Psoas muscle (tissue), 8 donors: ENCODE results near the gene ATP1B1. TPM values are rescaled to one million over a fixed set of nuclear protein-coding genes. Genes with fewer than 3 reads are reported as not detected.

Source experiments
- ATAC-seq, 4 donors: fragments of 200-7000 bp; cut with Tn5 transposase; one replicate each; pipeline ENCODE4 v1.9.1; 2020; ENCODE audit warnings: moderate library complexity in 3 of 4, mild to moderate bottlenecking in 2 of 4
- DNase-seq, 2 donors: peaks; one replicate each; pipeline ENCODE4 v3.0.0-alpha.2; 2020
- H3K27ac ChIP-seq: fragments of 200-600 bp; one replicate; pipeline ENCODE4 v1.8.0; 2022
- H3K27me3 ChIP-seq, 3 donors: fragments of 200-600 bp in 1 of 3; one replicate each; pipeline versions ENCODE4 v1.6.1 to v1.8.0; 2013 to 2022; ENCODE audit warnings: low read length in 2 of 3, mild to moderate bottlenecking in 2 of 3, moderate library complexity in 1 of 3; ENCODE audit not compliant: insufficient read depth in 3 of 3
- H3K36me3 ChIP-seq, 2 donors: fragments of 200-600 bp in 1 of 2; one replicate each; pipeline versions ENCODE4 v1.6.1 to v1.8.0; 2013 to 2022; ENCODE audit warnings: low read depth in 1 of 2, mild to moderate bottlenecking in 1 of 2, moderate library complexity in 1 of 2; ENCODE audit not compliant: insufficient read depth in 1 of 2
- H3K4me1 ChIP-seq: fragments of 200-600 bp; one replicate; pipeline ENCODE4 v1.8.0; 2022
- H3K4me3 ChIP-seq: fragments of 200-600 bp; one replicate; pipeline ENCODE4 v1.8.0; 2022; ENCODE audit warnings: mild to moderate bottlenecking
- H3K9me3 ChIP-seq: fragments of 200-600 bp; one replicate; pipeline ENCODE4 v1.8.0; 2022
- WGBS, 3 donors: extraction: QIAGEN DNeasy Blood & Tissue Kit; methylation state at CpG; one replicate each; pipeline versions ENCODE4 v1.1.6 to v1.1.7; 2013; 5-methylcytosine and 5-hydroxymethylcytosine counted together
- intact Hi-C, 2 donors: fragments of 100-400 bp; cut with DNase I; formaldehyde crosslinking; loops; one replicate each; pipeline versions ENCODE4 v1.11.0 to v1.14.2; 2022
- polyA plus RNA-seq, 3 donors: library from polyadenylated mRNA; stranded (reverse); fragments of 200-250 nt; gene quantifications; one replicate each; pipeline ENCODE4 v1.2.3, GENCODE V29; 2013
- total RNA-seq, 4 donors: library from RNA; stranded (reverse); fragmentation: NEBNext Ultra II Directional in 2 of 4; extraction: Animal tissue kit (Norgen Biotek cat#: 25700) in 2 of 4; gene quantifications; one replicate each; pipeline versions ENCODE4 v1.2.1 to v1.2.4, GENCODE V29; 2021 to 2023
- TF ChIP-seq, protein P1 (sequence below): fragments of 200-600 bp; IDR thresholded peaks from one replicate; pipeline ENCODE4 v1.8.0; 2022; ENCODE audit warnings: antibody characterized with exemption
- donor health status: healthy with polysubstance abuse.
- donor health status: DM: no; HTN: no; CAD: no; lungs with moderate emphysema.
- donor health status: Bipolar disorder and iron deficiency.
- donor health status: healthy.
- donor health status: DM: yes; HTN: yes; CAD: no.
- donor health status: DM: no; HTN: no; CAD: no.
- donor health status: DM: no; HTN: no; CAD: no.
- donor health status: DM: yes; HTN: yes; CAD: no.

The ATP1B1 gene
- total and polyA plus RNA-seq, 7 donors = 176 to 1,098 (median 290) TPM

GRCh38 chr1:169062152-169062551 lies 44.3 kb upstream of the ATP1B1 start:
- ATAC-seq (no peak), DNase-seq (no peak)
- Histone ChIP-seq H3K27me3 (no peaks in the 10 kb centered on the region), H3K9me3 (peaks cover 7% of the 10 kb centered on the region), H3K36me3 (no peaks in the 10 kb centered on the region), H3K4me1 (peaks cover 8% of the 10 kb centered on the region), H3K27ac (no peak overlapping the region), H3K4me3 (no peak overlapping the region)
- TF ChIP-seq, protein P1, sequence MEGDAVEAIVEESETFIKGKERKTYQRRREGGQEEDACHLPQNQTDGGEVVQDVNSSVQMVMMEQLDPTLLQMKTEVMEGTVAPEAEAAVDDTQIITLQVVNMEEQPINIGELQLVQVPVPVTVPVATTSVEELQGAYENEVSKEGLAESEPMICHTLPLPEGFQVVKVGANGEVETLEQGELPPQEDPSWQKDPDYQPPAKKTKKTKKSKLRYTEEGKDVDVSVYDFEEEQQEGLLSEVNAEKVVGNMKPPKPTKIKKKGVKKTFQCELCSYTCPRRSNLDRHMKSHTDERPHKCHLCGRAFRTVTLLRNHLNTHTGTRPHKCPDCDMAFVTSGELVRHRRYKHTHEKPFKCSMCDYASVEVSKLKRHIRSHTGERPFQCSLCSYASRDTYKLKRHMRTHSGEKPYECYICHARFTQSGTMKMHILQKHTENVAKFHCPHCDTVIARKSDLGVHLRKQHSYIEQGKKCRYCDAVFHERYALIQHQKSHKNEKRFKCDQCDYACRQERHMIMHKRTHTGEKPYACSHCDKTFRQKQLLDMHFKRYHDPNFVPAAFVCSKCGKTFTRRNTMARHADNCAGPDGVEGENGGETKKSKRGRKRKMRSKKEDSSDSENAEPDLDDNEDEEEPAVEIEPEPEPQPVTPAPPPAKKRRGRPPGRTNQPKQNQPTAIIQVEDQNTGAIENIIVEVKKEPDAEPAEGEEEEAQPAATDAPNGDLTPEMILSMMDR = no peak
- intact Hi-C loops = no loop called here

DNA sequence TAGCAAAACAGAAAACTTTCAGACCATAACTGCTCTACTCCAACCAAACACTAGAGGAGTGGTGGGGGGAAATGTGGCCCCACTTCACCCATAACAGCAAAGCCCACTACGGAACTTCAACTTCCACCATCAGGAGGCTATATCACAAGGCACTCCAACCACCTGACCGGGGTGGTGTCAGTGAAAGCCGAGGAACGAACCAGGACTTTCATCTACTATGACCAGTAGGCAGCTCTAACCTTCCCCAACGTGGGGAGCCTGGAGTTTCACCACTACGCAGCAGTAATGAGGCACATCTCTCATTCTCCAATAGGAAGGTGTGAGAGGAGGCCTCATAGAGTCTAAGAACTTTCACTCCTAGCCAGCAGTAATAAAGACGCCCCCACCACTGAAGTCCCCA lies 42.4 kb upstream of the ATP1B1 start:
- peaks cover 8% of the 10 kb centered on the region for H3K4me1 ChIP-seq

DNA sequence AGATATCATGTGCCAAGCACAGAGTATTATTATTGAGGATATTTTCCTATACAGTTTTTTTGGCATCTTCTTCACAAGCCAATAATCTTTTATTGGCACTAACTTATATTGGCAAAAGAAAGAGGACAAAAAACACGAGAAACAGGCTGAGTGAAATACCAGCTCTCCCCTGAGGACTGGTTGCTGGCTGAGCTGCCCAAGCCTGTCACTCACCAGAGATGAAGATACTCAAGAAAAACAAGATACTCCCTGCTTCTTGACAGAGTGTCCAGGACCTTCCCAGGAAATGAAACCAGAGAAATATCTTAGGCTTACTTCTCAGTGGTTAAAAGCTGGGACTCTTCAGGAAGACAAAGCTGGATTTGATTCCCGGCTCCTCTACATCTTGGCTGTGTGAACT lies 35.9 kb upstream of the ATP1B1 start:
- intact Hi-C loops = no loop called here
- DNase-seq = no peak
- H3K9me3 ChIP-seq = peaks cover 7% of the 10 kb centered on the region
- no peaks in the 10 kb centered on the region for H3K36me3 ChIP-seq
- no peak overlapping the region for H3K4me3 ChIP-seq
- TF ChIP-seq, protein P1 = no peak
- ATAC-seq = no peak
- H3K27me3 ChIP-seq = no peaks in the 10 kb centered on the region
- WGBS, 3 donors = 31 to 58% (median 34%) methylated on average over 2 of the region's 2 CpGs
- H3K4me1 ChIP-seq = no peaks in the 10 kb centered on the region
- no peak overlapping the region for H3K27ac ChIP-seq

More for the DNA sequence above, 42.4 kb upstream of the ATP1B1 start:
- ATAC-seq = no peak
- WGBS, 3 donors = 80 to 89% (median 88%) methylated on average over 7 of the region's 7 CpGs
- Histone ChIP-seq H3K4me3 (no peak overlapping the region), H3K36me3 (no peaks in the 10 kb centered on the region), H3K9me3 (peaks cover 11% of the 10 kb centered on the region), H3K27ac (no peak overlapping the region), H3K27me3 (no peaks in the 10 kb centered on the region)
- DNase-seq = no peak
- TF ChIP-seq, protein P1 = no peak
- intact Hi-C loops = no loop called here

GRCh38 chr1:169070958-169071357 lies 35.5 kb upstream of the ATP1B1 start:
- intact Hi-C loops = no loop called here
- TF ChIP-seq, protein P1 = no peak
- H3K27me3 ChIP-seq = no peaks in the 10 kb centered on the region
- no peaks in the 10 kb centered on the region for H3K4me1 ChIP-seq
- no peak overlapping the region for H3K27ac ChIP-seq
- H3K9me3 ChIP-seq = peaks cover 7% of the 10 kb centered on the region
- WGBS, 3 donors = 86 to 94% (median 89%) methylated on average over 3 of the region's 3 CpGs
- no peaks in the 10 kb centered on the region for H3K36me3 ChIP-seq
- DNase-seq (no peak), ATAC-seq (no peak)
- no peak overlapping the region for H3K4me3 ChIP-seq

GRCh38 chr1:169072945-169073725 lies 33.4 kb upstream of the ATP1B1 start:
- Histone ChIP-seq H3K4me3 (no peak overlapping the region), H3K27me3 (no peaks in the 10 kb centered on the region), H3K36me3 (no peaks in the 10 kb centered on the region), H3K4me1 (no peaks in the 10 kb centered on the region), H3K9me3 (no peaks in the 10 kb centered on the region), H3K27ac (no peak overlapping the region)
- intact Hi-C loops = no loop called here
- DNase-seq (no peak), ATAC-seq (no peak)
- TF ChIP-seq, protein P1 = no peak
- WGBS, 3 donors = 69 to 74% (median 72%) methylated on average over 6 of the region's 6 CpGs
